ENCODE data around the gene DUSP7.

DUSP7 gene

DNA sequence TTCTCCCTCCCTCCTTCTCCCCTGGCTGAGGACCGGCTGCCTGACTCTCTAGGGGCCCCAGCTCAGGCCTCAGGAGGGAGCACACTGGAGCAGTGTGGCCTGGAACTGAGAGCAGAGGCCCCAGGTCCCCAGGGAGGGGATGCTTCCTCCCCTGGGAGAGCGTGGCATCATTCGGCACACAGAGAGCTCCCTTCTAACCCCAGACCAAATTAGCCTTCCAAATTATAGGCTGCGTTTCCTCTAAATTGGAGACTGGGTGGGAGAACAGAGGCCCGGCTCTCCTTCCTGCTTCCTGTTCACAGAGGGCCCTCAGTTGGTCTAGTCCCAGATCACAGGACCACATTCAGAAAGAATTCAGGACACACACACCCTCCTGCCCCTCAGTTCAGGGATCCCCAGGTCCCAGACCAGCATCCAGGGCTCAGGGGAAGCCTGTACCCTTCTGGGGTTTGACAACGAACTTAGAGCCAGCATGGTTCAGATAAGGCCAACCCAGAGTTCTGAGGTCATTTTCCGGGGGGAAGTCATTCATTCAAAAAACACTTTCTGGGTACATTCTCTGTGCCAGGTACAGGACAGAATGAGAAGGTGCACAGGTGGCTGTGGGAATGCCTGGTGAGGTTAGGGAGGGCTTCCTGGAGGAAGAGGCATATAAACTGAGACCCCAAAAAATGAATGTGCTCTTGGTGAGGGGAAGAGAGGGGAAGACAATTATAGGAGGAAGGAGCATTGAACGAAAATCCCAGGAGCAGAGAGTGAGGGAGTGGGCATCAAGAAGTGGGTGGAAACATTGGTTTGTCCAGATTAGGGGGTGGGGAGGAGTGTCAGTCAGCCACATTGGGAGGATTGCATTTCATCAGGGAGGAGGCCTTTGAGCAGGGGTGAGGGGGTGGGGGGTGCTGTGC, 32.3 kb downstream of the DUSP7 start:
- no peak for DNase-seq

- no peak for DNase-seq
These were observed 33.1 kb downstream of the DUSP7 start for GRCh38 chr3:52023101-52023770.

DNA sequence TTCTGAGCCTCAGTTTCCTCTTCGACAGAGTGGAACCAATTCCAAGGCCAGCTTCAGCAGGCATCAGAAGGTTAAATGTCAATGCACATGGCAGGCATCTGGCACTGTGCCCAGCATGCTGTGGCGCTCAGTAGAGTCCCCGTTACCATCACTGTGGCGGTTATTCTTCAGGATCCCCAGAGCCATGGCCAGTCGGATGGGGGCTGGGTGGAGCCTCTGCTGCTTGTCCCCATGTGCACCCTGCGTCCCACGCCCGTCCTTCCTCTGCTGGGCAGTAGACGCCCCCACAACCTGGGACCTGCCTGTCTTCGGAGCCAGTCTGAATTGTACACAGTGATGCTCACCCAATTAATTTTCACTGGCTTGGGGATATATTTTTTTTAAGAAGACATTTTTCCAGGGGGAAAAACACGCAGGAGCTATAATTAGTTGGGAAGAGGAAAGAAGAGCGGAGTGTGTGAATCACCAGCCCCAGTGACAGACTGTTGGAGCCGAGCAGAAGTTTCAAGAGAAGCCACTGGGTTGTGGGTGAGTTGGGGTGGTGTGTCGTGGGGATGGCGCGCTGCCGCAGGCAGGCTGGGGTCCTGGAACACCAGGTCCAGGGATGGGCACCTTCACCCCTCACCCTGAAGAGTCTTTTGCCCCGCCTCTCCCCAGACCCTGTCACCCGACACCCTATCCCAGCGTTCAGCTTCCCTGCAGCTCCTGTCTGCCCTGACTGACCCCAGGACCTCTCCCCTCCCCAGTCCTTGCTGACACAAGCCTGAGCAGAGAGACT, 33.9 kb downstream of the DUSP7 start:
- DNase-seq = no peak

DNA sequence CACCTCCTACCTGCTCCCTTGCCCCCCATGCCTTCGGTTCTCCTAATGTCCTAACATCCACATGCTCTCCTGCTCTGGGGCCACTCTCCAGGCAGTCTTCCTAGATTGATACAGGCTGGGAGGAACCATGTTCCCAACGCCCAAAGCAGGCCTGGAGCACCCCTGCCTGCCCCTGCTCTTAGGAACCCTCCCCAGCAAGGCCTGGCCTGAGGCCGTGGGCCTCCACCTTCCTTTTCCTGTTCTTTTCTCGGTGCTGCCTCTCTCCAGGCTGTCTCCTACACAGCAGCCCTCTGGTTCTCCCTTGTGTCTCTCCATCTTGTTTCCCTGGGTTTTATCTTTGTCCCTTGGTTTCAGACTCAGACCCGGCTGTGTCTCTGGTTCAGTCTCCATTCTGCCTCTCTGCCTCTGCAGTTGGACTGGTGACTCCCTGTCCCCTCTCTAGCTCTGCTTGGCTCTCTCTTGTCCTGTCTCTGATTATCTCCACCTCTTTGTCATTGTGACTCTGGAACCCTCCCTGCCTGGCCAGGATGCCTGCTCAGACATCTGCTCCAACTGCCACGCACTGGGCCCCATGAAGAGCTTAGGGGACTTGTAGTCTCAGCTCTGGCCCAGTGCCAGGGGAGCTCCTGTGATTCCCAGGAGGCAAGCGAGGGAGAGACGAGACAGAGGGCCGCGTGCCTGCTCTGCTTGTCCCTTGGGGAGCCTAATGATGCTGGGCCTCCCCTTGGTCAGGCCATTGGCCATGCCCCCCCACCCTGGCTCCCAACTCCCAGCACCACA, 34.7 kb downstream of the DUSP7 start:
- no peak for DNase-seq

DNA sequence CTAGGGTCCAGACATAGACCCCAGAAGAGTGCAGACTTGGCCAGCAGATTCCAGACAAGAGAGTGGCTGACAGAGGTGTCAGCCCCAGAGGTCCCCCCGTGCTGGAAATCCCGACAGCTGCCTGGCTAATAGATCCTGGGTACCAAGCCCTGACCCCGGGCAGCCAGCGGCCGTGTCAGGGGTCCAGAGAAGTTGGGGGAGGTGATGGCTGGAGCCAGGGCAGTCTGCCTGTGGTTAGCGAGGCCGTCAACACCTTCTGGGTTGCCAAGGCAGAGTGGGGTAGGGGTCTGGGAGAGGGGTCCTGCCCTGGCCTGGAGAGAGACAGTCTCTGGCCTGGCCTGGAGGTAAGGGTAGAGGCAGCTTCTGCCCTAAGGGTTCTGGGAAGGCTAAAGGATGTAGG, 35.6 kb downstream of the DUSP7 start:
- DNase-seq = no peak

DNA sequence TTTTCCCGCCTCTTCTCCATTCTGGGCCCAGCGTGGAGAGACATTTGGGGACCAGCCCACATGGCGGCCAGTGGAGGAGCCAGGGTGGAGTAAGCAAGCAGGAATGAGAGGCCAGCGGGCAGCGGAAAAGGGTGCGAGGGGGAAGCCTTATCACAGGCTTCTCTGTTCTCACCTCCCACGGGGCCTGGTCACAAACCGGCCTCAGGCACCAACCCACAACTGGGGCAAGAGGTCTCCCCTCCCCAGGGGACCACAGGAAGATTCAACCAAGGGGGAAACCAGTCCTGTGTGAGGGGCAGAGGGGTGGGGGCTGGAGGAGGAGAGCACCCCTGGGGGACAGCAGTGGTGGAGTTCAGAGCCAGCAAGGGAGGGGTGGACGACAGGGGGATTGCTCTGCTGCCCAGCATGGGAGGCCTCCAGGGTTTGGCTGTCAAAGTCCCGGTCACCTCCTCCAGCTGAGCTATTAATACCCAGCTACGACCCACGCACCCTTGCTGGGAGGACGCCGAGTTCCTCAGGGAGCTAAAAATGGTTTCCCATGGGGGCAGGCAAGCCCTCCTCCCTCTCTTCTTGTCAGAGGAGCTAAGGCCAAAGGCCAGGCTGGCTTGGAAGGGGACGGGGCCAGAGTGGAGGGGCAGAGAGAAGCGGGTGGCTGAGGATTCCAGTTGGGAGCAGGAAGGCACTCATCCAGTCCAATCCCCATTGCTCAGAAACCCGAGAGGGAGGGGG, 36.9 kb downstream of the DUSP7 start:
- DNase-seq = no peak

GRCh38 chr3:52018319-52019000, 37.9 kb downstream of the DUSP7 start:
- DNase-seq = no peak

DNA sequence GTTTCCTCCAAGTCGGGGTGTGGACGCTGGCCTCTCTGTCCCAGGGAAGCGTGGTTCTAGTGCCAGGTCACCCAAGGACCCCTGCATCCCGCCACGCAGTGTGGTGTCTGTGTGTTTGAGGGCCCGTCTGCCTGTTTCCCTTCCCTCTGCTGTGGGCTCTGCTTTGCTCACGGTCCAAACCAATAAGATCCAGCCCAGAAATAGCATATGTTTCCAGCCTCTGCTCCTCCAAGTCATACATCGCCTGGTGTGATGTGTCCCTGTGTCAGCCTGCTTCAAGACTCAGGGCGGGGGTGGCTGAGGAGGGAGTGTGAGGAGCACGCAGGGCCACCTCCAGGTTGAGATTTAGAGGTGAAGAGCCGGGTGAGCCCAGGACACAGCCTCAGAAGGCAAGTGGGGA, 38.8 kb downstream of the DUSP7 start:
- DNase-seq = no peak

- no peak for DNase-seq
These were observed 40.7 kb downstream of the DUSP7 start for GRCh38 chr3:52015438-52016228.

DNA sequence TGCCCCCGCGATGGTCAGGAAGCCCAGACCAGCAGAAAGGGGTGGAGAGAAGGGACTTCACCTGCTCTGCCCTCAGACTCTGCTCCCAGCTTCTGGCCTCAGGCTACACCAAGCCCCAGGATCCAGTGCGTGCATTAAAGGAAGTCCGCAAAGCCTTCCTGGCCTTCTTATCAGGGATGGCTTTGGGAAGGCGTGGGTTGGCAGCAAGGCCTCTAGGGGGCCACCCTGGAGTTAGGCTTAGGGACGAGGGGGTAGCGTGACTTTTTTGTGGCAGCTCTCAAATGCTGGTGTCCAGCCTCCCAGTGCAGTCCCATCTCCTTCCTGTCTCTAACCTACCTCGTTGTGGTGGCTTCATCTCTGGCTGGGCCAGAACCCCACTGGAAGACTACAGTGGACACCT, 41.8 kb downstream of the DUSP7 start:
- DNase-seq = no peak

DNA sequence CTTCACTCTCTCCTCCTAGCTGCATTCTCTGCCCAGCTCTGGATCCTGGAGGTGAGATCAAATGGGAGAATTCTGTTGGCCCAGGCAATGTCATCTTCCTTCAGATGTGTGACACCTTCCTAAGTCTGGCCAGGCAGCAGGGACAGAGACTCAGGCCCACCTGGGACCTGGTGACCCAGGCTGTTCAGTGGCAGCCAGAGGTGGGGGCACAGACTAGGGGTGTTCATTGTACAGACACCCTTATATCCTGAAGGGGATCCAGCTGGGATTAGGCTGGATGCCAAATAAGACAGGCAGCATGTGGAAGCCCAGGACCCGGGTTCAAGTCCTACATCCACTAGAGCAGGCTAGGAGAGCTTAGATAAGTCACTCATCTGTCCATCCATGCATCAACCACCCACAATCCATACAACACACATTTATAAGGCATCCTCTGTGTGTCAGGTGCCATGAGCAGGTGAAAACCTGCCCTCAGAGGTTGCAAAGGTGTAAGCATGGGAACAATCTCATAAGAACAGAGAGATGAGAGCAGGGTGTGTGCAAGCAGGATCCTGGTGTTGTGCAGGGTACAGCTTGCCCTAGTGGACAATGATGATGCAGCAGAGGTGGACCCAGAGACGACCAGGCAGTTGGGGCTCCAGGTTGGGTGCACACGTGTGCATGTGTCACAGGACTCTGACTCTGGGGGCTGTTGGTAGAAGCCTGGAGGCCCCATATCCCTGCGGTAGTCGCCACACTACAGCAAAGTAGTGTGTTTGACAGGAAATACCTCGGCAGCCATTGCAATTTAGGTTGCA, 42.4 kb downstream of the DUSP7 start:
- DNase-seq = no peak

- no peak for DNase-seq
These were observed 43.7 kb downstream of the DUSP7 start for GRCh38 chr3:52012699-52013098.

DNA sequence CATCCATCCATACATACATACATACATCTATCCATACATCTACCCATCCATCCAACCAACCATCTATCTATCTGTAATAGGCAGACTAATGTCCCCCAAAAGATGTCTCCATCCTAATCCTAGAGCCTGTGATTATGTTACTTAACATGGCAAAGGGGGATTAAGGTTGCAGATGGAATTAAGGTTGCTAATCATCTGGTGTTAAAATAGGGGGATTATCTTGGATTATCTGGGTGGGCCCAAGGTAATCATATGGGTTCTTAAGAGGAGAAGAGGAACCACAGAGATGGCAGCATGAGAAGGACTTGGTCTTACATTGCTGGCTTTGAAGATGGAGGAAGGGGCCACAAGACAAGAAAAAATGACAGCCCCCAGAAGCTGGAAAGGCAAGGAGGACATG, 45.9 kb downstream of the DUSP7 start:
- no peak for DNase-seq

- no peak for DNase-seq
These were observed 49.1 kb downstream of the DUSP7 start for GRCh38 chr3:52007291-52007690.

DNA sequence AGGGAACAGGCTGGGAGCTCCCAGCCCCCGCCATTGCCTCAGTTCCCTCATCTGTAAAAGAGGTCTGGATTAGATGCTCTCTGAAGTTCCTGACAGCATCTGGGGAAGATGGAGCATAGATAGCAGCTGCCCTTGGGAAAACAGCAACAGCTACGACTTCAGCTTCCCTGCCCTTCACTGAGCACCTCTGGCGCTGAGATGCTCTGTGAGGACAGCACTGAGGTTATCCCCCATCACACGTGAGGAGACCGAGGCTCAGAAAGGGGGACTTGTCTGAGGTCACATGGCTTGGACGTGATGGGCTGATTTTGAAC, 49.6 kb downstream of the DUSP7 start:
- DNase-seq = no peak

DNA sequence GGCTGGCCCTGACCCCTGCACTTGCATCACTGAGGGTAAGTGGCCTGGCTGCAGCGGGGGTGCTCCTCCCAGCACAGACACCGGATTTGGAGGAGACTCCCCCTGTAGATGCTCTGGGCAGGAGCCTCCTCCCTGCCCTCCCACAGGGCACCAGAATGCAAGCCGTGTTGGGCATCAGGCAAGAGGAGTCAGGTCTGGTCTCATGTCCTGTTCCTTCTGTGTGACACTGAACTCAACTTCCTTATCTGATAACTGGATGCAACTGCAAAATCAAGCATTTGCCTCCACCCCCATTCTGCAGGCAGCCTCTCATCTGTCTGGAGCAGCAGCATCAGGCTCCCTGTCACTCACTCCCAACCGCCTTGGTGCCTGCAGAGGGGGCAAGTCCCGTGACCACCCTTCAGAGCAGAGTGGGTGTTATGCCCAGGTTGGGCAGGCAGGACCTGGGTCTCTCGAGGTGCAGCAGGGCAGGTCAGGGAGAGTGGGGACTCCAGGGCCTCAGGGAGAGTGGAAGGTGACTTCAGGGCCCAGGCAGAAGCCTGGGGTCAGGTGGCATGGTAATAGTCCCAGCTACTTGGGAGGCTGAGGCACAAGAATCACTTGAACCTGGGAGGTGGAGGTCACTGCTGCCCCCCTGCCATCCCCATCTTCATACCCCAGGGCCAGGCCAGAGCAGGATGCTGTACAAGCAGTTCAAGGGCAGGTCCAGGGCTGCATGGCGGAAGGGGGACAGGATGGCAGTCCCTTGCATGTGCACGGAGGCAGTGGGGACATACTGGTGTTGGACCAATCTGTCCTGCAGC, 50.2 kb downstream of the DUSP7 start:
- no peak for DNase-seq

- no peak for DNase-seq
These were observed 50.8 kb downstream of the DUSP7 start for GRCh38 chr3:52005571-52005986.

DNA sequence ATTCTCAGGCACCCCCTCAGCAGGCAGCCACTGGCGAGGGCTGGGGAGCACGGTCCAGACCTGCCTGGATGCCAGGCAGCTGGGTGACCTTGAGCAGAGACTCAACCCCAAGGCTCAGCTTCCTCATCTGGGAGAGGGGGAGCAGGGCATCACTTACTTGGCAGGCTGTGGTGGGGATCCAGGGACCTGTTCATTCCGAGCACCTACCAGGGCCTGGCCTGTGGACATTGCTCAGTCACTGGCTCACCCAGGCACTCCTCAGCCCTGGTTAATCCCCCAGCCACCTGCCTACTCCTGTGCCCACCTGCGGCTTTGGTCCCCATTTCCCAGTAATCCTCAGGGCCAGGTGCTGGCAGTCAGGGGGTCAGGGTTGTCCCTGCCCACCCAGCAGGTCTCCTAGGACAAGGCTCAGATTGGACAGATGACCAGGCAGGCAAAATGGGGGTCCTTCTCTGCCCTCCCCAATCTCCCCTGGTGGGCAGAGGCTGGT, 51.4 kb downstream of the DUSP7 start:
- DNase-seq = no peak

Measured in cerebellar nuclear complex (tissue), 1 donor.